Hepatic stellate cell (primary cell): ENCODE measurements around the gene TSPAN14.
A peak's percentile ranks its signal among the peaks of the same experiment; 100 is the strongest.

Experiments
- DNase-seq: peaks from one replicate; pipeline ENCODE4 v3.0.0; 2011; ENCODE audit warnings: low spot score

TSPAN14 gene

DNA sequence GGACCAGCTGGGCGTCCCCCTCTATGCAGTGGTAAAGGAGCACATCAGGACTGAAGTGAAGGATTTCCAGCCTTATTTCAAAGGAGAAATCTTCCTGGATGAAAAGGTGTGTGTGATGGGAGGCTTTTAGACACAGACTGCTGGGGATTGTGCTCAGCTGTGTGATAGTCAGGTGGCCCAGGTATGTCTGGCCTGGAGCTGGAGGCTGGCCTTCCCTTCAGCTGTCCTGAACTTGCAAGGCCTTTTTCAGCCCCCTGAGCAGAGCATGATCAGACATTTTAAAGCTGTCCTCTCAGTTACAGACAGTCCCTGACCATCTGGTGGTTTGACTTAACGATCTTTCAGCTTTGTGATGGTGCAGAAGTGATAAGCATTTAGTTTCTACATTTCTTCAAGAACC, 28.2 kb upstream of the TSPAN14 start:
- DNase-seq: no peak

DNA sequence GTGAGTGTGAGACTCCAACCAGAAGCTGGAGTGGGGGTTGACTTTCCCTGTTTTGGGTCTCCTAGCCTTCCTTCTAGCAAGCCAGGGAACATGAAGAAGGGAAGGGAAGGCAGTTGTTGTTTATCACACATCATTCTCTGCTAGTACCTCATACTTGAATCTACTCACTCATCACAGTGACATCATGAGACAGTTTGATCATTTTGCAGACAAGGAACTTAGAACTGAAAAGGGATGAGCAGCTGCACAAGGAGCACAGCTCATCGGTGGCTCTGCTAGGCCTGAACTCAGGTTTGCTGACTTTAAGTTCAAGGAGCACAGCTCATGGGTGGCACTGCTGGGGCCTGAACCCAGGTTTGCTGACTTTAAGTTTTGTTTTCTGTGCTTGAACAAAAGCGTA, 26.6 kb upstream of the TSPAN14 start:
- DNase-seq: no peak

DNA sequence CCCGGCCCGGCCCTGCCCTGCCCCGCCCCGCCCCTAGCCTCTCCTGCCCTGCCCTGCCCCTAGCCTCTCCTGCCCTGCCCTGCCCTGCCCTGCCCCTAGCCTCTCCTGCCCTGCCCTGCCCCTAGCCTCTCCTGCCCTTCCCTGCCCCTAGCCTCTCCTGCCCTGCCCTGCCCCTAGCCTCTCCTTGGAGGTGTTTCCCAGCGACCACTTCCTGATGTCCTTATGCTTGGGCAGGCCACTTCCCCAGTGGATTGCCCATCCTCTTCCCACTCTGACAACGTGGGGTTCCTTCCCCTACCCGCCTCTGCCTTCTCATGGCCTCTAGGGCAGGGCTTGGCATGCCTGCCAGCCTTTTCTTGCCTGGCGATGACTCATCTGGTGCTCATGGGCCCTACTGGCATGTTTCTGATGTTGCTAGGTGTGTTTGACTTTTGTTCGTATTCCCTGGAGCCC, 24.6 kb upstream of the TSPAN14 start:
- no peak for DNase-seq

DNA sequence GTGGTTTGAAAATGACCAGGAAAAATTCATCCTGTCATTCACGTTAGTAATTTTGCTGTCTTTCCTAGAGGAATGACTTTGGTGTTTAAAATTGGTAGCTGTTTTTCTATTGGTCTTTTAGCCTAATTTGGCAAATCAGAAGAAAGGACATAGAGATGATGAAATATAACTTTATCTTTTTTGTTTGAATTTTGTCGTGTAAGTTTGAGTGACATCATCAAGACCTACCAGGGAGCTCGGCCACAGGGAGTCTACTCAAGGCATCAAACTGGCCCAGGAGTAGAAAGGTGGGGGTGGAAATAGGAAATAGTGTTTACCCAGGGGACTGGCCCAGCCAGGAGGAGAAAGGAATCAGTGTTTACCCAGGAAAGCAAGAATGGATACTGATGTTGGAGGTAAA, 21.0 kb upstream of the TSPAN14 start:
- DNase-seq: no peak

DNA sequence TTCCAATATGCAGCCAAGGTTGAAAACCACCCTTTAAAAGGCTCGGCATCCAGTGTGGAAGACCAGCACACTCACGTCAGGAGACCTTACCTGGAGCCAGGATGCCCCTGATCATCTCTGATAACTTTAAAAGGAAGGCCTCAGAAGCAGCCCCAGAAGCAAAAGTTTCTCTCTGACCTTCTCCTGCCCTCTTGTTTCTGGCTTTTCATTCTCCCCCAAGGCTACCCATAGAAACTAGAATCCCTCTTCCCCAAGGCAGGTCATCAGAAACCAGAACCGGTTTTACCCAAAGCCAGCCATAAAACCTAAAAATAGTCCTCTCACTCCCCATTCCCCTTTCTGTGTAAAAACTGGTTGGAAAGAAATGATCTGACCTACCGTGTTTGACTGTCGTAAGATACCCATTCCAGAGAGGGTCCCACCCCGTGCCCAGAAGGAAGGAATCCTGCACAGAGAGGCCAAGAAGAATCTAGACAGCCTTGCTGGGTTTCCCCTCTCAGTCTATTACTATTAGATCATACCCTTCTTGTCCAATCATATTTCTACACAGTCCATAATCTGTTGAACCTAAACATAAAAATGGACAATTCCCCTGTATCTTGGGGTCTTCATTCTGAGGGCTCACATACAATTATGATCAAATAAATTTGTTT, 17.5 kb upstream of the TSPAN14 start:
- no peak for DNase-seq

DNA sequence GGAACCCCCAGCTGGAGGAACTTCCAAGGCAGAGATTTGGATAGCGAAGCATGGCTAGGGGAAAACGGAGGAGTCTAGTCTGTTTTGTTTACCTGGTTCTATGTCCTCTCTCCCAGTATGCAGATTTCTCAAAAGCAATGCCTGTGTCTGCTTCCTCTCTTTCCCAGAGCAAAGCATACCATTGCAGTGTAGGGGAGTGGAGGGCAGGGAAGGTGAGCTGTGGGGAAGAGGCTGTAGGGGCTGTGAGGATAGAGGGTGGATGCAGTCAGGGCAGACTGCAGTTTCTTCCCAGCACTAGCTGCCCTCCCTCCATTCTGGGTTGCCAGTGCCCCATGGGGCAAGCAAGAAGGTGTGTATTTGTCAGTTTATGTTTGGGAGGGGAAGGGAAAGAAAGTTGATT, 16.9 kb upstream of the TSPAN14 start:
- no peak for DNase-seq

DNA sequence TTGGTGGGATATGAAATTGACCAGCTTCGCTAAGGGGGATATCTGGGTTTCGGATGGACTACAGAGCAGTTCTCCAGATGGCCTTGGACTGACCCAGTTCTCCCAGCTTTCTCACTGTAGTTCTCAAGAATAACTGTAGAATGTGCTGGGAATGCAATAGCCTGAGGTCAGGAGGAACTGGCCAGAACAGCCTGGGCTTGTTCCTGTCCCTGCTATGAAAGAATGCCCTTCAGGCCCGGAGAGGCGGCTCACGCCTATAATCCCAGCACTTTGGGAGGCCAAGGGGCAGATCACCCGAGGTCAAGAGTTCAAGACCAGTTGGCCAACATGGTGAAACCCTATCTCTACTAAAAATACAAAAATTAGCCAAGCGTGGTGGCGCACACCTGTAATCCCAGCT, 12.3 kb upstream of the TSPAN14 start:
- no peak for DNase-seq

DNA sequence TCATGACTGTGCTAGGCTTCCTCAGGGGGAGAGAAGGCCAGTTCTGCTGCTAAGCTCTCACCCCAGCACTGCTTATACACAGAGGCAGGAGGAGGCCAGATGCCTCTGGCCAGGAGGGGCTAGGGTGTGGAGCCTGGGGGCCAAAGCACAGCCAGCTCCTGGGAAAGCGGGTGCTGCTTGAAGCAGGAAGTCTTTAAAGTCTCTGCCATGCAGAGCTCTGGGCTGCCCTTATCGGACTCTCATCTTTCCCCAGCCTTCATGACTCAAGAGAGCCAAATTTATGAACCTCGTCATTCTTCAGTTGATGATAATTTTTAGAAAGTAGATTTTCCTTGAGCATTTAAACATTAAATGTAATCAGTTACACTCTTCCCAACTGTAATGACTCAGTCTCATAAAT, 11.2 kb upstream of the TSPAN14 start:
- DNase-seq: no peak

DNA sequence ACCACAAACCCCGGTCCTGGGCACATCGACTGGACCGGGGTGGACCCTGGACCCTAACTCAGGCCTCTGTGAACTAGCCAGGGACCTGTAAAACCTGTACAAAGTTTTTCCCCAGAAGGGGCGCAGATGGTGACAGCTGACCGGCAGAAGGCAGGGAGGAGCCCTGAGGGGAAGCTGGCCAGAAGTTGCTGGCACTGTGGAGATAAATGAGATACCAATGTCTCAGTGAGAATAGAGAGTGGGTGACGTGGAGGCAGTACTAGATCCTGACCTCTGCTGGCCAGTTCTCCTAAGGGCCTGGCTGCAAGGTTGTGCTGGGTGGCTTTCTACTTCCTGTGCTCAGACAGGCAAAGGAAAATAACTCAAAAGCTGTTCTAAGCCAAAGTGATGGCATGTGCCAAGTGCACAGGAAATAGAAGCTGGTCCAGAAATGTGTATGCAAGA, 10.6 kb upstream of the TSPAN14 start:
- no peak for DNase-seq

DNA sequence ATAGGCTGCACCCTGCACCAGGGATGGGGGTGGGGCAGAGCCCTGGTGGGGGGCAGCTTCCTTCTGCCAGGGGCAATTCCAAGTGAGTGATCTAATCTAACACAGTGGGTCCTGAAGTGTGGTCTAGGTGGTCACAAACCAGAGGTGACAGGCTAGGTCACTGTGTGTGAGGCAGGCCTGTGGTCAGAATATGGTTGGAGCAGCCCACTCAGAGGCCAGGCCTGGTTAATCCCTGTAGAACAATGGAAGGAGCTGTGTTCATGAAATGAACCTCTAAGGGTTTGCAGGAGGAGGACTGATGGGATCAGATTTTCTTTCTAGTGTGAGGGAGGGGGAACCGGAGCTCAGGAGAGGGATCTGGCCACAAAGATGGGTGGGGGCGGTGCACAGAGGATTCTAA, 10.0 kb upstream of the TSPAN14 start:
- no peak for DNase-seq

DNA sequence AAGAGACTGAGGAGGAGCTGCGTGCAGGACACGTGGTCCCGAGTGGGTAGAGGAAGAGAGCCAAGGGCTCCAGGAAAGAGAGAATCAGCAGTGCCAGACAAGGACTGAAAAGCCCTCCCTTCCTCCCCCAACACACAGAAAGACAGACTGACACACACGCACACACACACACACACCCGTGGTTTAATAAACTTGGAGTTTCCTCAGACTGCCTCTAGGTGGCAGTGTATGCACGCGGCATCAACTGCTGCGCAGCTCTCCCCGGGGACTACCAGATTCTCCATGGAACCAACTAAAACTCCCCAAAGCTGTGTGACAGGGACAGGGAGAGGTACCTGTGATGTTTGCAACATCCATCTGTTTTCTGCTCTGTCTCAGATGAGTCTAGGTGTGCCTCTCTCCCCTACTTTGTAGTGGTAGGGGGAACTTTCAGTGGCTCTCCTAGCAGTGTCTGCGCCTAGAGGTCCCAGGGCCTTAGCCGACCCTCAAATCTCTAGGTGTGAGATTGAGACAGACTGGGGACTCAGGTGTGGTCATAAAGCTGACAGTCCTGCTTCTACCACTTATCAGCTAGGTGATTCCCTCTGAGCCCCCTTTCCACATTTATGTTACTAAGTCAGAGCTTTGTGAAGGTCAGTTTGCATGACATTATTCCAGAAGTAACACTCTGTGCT, 9.3 kb upstream of the TSPAN14 start:
- peak; percentile 52 for DNase-seq

DNA sequence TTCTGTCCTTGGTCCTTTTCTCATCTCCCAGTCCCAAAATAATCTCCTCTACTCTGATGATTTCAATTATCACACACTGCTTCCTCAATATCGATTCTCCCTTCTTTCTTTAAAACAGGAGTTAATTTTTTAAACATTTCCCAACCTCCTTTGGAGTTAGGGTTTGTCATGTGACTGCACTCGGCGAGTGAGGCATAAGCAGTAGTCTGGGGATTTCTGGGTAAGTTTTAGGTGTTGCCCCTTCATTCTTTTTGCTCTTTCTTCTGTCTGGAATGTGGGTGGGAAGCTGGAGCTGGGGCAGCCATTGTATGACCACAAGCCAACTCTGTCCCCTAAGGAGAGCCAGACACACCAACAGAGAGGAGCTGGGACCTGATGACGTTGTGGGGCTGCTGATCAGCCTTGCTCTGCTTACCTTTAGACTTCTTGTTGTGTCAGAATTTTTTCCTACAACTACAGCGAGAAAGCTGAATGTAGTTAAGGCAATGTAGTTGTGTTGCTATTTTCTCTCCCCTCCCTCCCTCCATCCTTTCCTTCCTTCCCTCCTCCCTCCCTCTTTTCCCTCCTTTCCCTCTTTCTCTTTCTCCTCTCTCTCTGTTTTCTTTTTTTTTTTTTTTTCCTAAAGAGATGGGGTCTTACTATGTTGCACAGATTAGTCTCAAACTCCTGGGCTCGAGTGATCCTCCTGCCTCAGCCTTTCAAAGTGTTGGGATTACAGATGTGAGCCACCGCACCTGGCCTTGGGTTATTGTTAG, 6.5 kb upstream of the TSPAN14 start:
- no peak for DNase-seq

DNA sequence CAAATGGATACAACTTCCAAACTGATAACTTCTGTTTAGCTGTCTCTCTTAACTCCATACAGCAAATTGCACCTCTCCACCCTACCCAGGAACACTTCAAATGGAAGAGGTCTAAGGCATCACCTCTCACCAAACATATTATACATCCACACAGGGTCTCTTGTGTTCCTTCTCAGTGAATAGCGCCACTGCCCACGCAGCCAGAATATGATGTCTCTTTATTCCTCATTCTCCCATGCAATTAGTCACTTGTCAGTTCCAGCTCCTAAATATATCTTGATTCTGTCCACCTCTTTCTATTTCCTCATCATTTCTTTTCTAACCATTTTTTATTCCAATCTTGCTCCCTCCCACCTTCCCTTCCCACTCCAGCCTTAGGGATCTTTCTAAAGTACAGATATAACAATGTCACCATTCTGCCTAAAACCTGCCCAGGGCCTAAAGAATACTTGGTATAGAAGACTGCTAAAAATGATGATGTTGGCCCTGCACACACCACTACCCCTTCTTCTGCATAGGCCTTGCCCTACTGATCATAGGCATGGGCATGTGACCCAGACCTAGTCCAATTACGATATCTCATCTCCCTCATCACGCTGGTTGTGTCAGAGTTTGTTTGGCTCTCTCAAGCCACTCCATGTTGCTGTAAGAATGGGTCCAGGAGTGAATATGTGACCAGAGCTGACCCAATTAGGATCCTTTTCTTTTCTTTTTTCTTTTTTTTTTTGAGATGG, 5.7 kb upstream of the TSPAN14 start:
- DNase-seq: no peak

DNA sequence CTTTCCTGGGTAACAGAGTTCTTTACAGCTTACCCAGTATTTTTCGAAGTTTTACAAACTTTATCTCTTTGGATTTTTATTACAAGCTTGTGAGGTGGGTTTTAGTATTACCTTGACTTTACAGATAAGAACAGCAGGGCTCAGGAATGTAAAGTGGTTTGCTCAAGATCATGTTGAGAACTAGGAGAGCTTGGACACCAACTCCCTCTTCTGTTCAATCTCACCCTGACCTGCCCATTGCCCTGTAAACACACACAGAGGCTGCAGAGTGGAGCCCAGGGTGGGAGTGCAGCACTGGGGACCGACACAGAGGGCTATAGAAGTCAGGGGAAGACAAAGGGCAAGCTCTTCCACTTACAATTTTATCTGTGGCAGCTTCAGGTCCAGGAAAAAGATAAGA, 4.6 kb upstream of the TSPAN14 start:
- DNase-seq: no peak

DNA sequence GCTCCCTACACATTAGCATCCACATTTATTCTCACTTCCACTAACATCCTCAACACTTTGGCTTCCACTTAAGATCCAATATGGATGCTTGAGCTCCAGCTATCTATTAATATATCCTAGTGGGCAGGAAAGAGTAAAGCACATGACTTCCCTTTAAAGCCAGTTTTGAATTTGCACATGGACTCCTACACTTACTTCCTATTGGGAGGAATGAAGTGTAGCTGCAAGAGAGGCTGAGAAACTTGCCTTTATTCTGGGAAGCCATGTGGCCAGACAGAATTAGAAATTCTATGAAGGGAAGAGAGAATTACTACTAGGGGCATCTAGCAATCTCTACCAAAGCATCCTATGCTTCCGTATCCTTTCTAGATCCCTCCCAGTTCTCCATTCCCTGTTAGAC, 3.0 kb upstream of the TSPAN14 start:
- no peak for DNase-seq

DNA sequence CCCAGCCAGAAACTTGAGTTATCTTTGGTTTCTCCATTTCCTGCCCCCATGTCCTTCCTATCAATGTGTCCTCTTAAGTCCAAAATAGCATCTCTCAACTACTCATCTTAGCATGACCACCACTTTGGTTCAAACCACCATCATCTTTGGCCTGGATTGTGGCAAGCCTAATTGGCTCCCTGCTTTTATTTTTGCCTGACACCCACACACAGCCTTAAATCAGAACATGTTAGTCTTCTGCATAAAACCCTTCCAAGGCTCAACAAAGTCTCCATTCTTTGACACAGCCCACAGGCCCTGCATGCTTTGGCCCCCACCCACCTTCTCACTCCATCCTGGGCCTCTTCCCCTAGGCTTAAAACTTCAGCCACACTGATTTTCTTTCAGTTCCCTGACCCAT, 2.0 kb upstream of the TSPAN14 start:
- DNase-seq: no peak

DNA sequence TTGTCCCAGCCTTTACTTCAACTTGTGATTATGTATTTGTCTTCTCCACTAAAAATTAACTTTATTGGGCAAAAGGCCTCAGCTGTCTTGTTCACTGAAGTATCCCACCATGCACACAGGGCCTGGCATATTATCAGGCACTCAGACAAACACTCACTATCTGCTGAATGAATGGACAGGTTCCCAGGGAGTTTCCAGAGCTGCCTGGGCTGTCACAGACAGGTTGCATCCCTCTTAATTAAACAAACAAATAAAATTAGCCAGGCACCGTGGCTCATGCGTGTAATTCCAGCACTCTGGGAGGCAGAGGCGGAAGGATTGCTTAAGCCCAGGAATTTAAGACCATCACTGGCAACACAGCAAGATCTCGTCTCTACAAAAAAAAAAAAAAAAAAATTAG, 1.5 kb upstream of the TSPAN14 start:
- no peak for DNase-seq

DNA sequence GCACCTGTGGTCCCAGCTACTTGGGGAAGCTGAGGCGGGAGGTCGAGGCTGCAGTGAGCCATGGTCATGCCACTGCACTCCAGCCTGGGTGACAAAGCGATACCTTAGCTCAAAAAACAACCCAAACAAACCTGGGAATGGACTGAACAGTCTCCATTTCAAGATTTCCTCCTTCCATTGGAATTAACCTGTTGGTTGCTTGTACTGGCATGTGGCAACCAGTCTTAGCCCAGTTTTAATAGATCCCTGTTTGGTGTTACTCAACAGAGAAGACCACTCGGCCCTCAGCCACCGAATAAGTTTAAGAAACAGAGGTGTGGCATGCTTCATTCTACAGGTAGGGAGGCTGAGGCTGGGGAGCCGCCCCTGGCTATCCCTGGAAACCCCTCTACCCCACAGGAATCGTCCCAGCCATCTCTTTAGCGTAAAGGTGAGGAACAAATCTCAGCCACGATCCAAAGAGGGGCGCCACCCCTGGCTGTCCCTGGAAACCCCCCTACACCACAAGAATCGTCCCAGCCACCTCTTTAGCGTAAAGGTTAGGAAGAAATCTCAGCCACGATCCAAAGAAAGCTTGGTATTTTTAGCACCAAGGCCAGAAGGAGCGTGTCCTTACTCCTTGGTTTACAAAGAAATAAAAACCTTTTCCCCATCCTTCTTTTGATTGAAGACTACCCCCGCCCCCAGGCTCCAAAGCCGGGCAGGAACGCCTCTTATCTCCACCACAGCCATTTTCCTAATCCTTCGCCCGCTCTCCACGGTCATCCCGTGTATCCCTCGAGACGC, 861 bp upstream of the TSPAN14 start:
- no peak for DNase-seq

DNA sequence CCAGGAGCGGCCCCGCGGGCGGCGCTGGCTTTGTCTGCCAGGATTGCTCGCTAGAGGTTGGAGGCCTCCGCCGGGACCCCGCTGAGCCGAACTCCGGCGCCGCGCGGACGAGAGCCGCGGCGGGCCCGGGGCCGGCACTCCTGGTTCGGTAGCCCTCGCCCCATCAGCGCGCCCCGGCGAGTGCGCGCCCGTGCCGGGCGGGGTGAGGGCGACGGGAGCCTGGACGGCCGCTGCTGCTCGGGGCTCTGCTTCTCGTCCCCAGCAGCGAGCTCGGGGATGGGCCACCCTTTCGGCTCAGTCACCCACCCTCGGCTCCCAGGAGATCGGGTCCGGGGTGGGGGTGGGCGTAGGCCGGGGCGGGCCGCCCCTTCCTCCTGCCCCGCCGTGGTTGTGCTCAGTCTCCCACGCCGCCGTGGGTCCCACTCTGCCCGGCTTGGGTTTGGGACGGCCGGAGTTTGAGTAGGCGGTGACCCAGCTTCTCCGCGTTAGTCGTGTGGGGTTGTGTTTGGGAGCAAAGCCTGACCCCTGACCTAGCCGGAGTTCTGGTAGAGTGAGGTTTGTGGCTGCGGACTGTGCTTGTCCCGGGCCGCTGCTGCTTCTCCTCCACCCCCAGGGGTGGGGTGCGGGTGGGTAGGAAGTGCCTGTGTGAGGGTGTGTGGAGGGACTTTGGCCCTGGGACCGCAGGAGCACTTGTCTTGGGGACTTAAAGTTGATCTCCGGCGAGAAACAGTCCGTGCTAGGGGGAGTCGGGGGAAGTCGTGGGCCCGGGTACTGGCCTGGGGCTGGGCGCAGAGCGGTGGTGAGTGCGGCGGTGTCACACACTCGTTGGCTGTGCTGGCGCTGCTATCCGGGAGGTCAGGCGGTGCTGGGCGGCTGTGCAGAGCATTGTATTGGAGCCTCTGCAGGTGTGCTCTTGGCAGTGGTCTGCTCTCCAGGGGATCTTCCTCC, 677 bp downstream of the TSPAN14 start:
- peak; percentile 57 for DNase-seq

DNA sequence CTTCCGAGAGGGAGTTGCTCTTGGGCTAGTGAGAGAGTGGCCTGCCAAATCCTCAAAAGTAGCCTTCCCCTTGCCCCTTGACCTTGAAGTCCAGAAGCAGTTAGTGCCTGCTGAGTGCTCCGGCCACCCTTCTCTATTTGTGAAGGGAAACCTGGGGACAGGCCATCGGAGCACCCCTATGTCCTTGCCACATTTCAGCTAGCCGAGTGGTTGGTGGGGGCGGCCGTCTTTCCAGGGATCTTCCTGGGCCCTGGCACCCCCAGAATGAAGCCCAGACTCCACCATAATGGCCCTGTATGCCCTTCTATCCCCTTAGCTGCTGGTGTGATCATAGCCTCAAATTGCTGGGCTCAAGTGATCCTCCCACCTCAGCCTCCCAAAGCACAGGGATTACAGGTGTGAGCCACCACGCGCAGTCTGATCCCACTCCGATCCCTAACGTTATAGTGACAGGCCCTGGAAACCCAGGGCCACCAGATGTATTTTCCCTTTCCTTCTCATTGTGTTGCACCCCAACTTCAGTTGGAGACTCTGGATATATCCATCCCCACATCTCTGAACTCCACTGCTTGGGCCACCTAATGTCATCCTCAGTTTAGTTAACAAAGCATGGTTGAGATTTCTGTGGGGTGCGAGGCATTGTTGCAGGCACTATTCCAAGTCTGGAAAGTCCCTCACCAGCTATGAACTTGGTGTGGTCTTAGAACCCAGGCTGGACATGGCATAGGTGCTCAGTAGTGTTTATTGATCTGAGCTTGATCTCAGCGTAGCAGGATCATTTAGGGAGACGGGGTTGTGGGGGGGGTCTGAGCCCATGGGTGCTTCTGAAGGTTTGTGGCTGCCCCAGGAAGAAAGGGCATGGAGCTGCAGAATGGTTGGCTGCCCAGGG, 1.6 kb downstream of the TSPAN14 start:
- DNase-seq: no peak
